ENCODE data around the gene MERTK. TPM values are rescaled to one million over a fixed set of nuclear protein-coding genes. Genes with fewer than 3 reads are reported as not detected.

Gene MERTK
- total and polyA plus RNA-seq, 10 of the 15 experiments (the other 5 are each of a cell fraction or from before 2014, with no cell fraction given), result 0.13 to 30.6 (median 0.50) TPM

GRCh38 chr2:111966241-111966640, 67.8 kb downstream of the MERTK start:
- ChIA-PET POLR2A (no interaction called here), RAD21 (ENCODE audit: unreplicated experiment) (no interaction called here), SMC1A (ENCODE audit: uncharacterized antibody, unreplicated experiment) (interaction anchor here (1.1 kb wide), 1 partner anchor 12 kb away, joined by 3 read pairs; no protein-coding TSS in a partner anchor), CTCF (no interaction called here)
- no peak overlapping the region for H3K4me3 ChIP-seq
- no peaks in the 10 kb centered on the region for H3K79me2 ChIP-seq (ENCODE audit: control insufficient read depth, insufficient read depth, low read length)
- BruUV-seq (replicated peaks), result no TSS peak
- no peak overlapping the region for H3K4me2 ChIP-seq (ENCODE audit: control insufficient read depth, insufficient read depth)
- WGBS (ENCODE audit: insufficient coverage, insufficient replicate concordance, low lambda C conversion rate, missing lambda C conversion rate), result 0% methylated on average over 1 of the region's 1 CpG
- H3K27me3 ChIP-seq (replicated peaks in 1 of 2; ENCODE audit: control insufficient read depth in 2 of 2, insufficient read depth in 2 of 2, low read length in 1 of 2), result no peaks in the 10 kb centered on the region
- no peaks in the 10 kb centered on the region for H4K20me1 ChIP-seq (ENCODE audit: control insufficient read depth, insufficient read depth)
- in situ Hi-C loops (cut with MboI), result no loop called here
- no peaks in the 10 kb centered on the region for H3K9me3 ChIP-seq (replicated peaks; ENCODE audit: control insufficient read depth, insufficient read depth, low read length)
- no peak overlapping the region for H2AFZ ChIP-seq (ENCODE audit: control insufficient read depth, low read depth, low read length)
- intact Hi-C loops (cut with micrococcal nuclease; ENCODE audit: unreplicated experiment), result no loop called here
- H3K9ac ChIP-seq (ENCODE audit: control insufficient read depth, insufficient read depth, low read length), result no peak overlapping the region
- no peak overlapping the region for H3K27ac ChIP-seq (ENCODE audit: control insufficient read depth, insufficient read depth)
- ATAC-seq, result no peak
- H3K36me3 ChIP-seq (ENCODE audit: control insufficient read depth in 2 of 2, insufficient read depth in 2 of 2, low read length in 1 of 2), result no peaks in the 10 kb centered on the region
- DNase-seq (ENCODE audit: low read depth, low spot score), result no peak
- no peak for FAIRE-seq
- H3K4me1 ChIP-seq (ENCODE audit: control insufficient read depth, insufficient read depth, low read length), result no peaks in the 10 kb centered on the region
- TF ChIP-seq POLR2AphosphoS5 (IDR thresholded peaks at IDR 0.05; ENCODE audit: low read length) (no peak), CHD1 (IDR thresholded peaks at IDR 0.05; ENCODE audit: low read depth, low read length) (no peak), ZBTB11 (CRISPR knock-in tag; IDR thresholded peaks at IDR 0.05) (no peak), CUX1 (IDR thresholded peaks at IDR 0.05; ENCODE audit: insufficient replicate concordance, low read depth, low read length) (no peak), NFIC (IDR thresholded peaks at IDR 0.05; ENCODE audit: low read depth, low read length) (no peak), RELB (IDR thresholded peaks at IDR 0.05; ENCODE audit: low read depth) (no peak), HCFC1 (IDR thresholded peaks at IDR 0.05; ENCODE audit: low read length) (no peak), NBN (IDR thresholded peaks at IDR 0.05) (no peak), TBL1XR1 (IDR thresholded peaks at IDR 0.05; ENCODE audit: low read depth, low read length) (no peak), SMAD5 (IDR thresholded peaks at IDR 0.05; ENCODE audit: low read depth) (no peak), NR2C1 (IDR thresholded peaks at IDR 0.05) (no peak), POLR2A (IDR thresholded peaks at IDR 0.05; ENCODE audit: low read depth, low read length) (no peak), TCF3 (IDR thresholded peaks at IDR 0.05; ENCODE audit: borderline replicate concordance, insufficient read depth, low read depth, low read length) (no peak), KLF5 (IDR thresholded peaks at IDR 0.05; ENCODE audit: partially characterized antibody) (no peak), YY1 (IDR thresholded peaks at IDR 0.05; ENCODE audit: low read depth, low read length) (no peak), IKZF2 (IDR thresholded peaks at IDR 0.05) (no peak)

Measured in GM12878 (cell line).